DOHH2 (cell line): ENCODE results near the gene CD244.

ENCODE experiments used
- EZH2phosphoT487 ChIP-seq: fragments of 200-600 bp; sonication (generic); IDR thresholded peaks from 2 replicates; pipeline ENCODE4 v1.6.1; 2017; ENCODE audit warnings: borderline replicate concordance, mild to moderate bottlenecking, antibody characterized with exemption, low read length, moderate library complexity, mixed read lengths
- TF ChIP-seq, protein P1 (sequence below): fragments of 200-600 bp; sonication (generic); IDR thresholded peaks from one replicate; pipeline ENCODE4 v1.5.1; 2014; ENCODE audit warnings: antibody characterized with exemption, mild to moderate bottlenecking, low read depth, low read length; ENCODE audit not compliant: poor library complexity, severe bottlenecking

GRCh38 chr1:160864173-160864572, 1.5 kb upstream of the CD244 start:
- TF ChIP-seq, protein P1, sequence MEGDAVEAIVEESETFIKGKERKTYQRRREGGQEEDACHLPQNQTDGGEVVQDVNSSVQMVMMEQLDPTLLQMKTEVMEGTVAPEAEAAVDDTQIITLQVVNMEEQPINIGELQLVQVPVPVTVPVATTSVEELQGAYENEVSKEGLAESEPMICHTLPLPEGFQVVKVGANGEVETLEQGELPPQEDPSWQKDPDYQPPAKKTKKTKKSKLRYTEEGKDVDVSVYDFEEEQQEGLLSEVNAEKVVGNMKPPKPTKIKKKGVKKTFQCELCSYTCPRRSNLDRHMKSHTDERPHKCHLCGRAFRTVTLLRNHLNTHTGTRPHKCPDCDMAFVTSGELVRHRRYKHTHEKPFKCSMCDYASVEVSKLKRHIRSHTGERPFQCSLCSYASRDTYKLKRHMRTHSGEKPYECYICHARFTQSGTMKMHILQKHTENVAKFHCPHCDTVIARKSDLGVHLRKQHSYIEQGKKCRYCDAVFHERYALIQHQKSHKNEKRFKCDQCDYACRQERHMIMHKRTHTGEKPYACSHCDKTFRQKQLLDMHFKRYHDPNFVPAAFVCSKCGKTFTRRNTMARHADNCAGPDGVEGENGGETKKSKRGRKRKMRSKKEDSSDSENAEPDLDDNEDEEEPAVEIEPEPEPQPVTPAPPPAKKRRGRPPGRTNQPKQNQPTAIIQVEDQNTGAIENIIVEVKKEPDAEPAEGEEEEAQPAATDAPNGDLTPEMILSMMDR, result no peak
- TF ChIP-seq EZH2phosphoT487, result no peak
